Mucosa of rectum (tissue), 2 donors: ENCODE measurements around the gene TCOF1.

Experiments
- H3K27ac ChIP-seq, 2 donors: one replicate each; pipeline ENCODE4 v1.7.0; 2013; ENCODE audit warnings: inconsistent platforms in 2 of 2, low read depth in 2 of 2, low read length in 2 of 2
- H3K27me3 ChIP-seq, 2 donors: one replicate each; pipeline ENCODE4 v1.7.0; 2013; ENCODE audit warnings: low read length in 2 of 2; ENCODE audit not compliant: control insufficient read depth in 2 of 2, insufficient read depth in 2 of 2
- H3K36me3 ChIP-seq, 2 donors: one replicate each; pipeline ENCODE4 v1.7.0; 2013; ENCODE audit warnings: low read length in 2 of 2; ENCODE audit not compliant: control insufficient read depth in 2 of 2, insufficient read depth in 2 of 2
- H3K4me1 ChIP-seq, 2 donors: one replicate each; pipeline ENCODE4 v1.7.0; 2013; ENCODE audit warnings: low read length in 2 of 2, mild to moderate bottlenecking in 1 of 2; ENCODE audit not compliant: control insufficient read depth in 2 of 2, insufficient read depth in 2 of 2
- H3K4me3 ChIP-seq, 2 donors: one replicate each; pipeline ENCODE4 v1.7.0; 2013; ENCODE audit warnings: low read length in 2 of 2
- H3K9ac ChIP-seq, 2 donors: one replicate each; pipeline ENCODE4 v1.7.0; 2013; ENCODE audit warnings: low read length in 2 of 2, low read depth in 1 of 2, mild to moderate bottlenecking in 1 of 2
- H3K9me3 ChIP-seq, 2 donors: one replicate each; pipeline ENCODE4 v1.7.0; 2013; ENCODE audit warnings: low read length in 2 of 2; ENCODE audit not compliant: control insufficient read depth in 2 of 2
- donor health status: healthy.
- donor health status: Normal muscosa, but diverticular disease.

TCOF1 gene

GRCh38 chr5:150448952-150449516 is 91.5 kb downstream of the TCOF1 start:
- peaks cover 32 to 40% of the 10 kb centered on the region in 2 donors for H3K36me3 ChIP-seq
- H3K27me3 ChIP-seq = no peaks in the 10 kb centered on the region
- H3K27ac ChIP-seq = peak overlapping the region; percentile 98 to 99
- peak overlapping the region; percentile 89 to 95 for H3K4me3 ChIP-seq
- H3K9me3 ChIP-seq = no peaks in the 10 kb centered on the region
- H3K4me1 ChIP-seq = peaks cover 16% of the 10 kb centered on the region in 2 donors
- H3K9ac ChIP-seq = peak overlapping the region; percentile 93 to 97
